GM19372 (cell line): Measurements from ENCODE around the gene ZMYM4.

Experiments
- ATAC-seq: cut with Tn5 transposase; IDR thresholded peaks from one replicate; pipeline ENCODE4 v1.9.1; 2021; ENCODE audit warnings: mild to moderate bottlenecking, low read depth, moderate library complexity; ENCODE audit not compliant: unreplicated experiment

The ZMYM4 gene

GRCh38 chr1:35394386-35394785 lies 125.9 kb downstream of the ZMYM4 start:
- no peak for ATAC-seq

- ATAC-seq: no peak
Measured at GRCh38 chr1:35398739-35399138, 130.2 kb downstream of the ZMYM4 start.

GRCh38 chr1:35401049-35401448 lies 132.5 kb downstream of the ZMYM4 start:
- ATAC-seq: no peak

- ATAC-seq: no peak
Measured at GRCh38 chr1:35406103-35406502, 137.6 kb downstream of the ZMYM4 start.

- no peak for ATAC-seq
Measured at GRCh38 chr1:35407743-35408142, 139.2 kb downstream of the ZMYM4 start.

- ATAC-seq: no peak
Measured at GRCh38 chr1:35408925-35409324, 140.4 kb downstream of the ZMYM4 start.

- no peak for ATAC-seq
Measured at GRCh38 chr1:35426097-35426586, 157.6 kb downstream of the ZMYM4 start.

GRCh38 chr1:35428360-35428759 lies 159.9 kb downstream of the ZMYM4 start:
- ATAC-seq: no peak

- ATAC-seq: no peak
Measured at GRCh38 chr1:35430762-35431161, 162.3 kb downstream of the ZMYM4 start.

GRCh38 chr1:35431173-35431599 lies 162.7 kb downstream of the ZMYM4 start:
- ATAC-seq: no peak

- no peak for ATAC-seq
Measured at GRCh38 chr1:35432231-35432630, 163.7 kb downstream of the ZMYM4 start.

GRCh38 chr1:35433714-35434113 lies 165.2 kb downstream of the ZMYM4 start:
- ATAC-seq: no peak

- no peak for ATAC-seq
Measured at GRCh38 chr1:35434703-35435102, 166.2 kb downstream of the ZMYM4 start.

GRCh38 chr1:35436078-35436477 lies 167.6 kb downstream of the ZMYM4 start:
- no peak for ATAC-seq

GRCh38 chr1:35437200-35437599 lies 168.7 kb downstream of the ZMYM4 start:
- no peak for ATAC-seq

GRCh38 chr1:35439626-35440025 lies 171.1 kb downstream of the ZMYM4 start:
- ATAC-seq: no peak

- ATAC-seq: no peak
Measured at GRCh38 chr1:35441926-35442579, 173.5 kb downstream of the ZMYM4 start.

GRCh38 chr1:35442734-35443133 lies 174.2 kb downstream of the ZMYM4 start:
- ATAC-seq: no peak

GRCh38 chr1:35443768-35444518 lies 175.4 kb downstream of the ZMYM4 start:
- no peak for ATAC-seq

- no peak for ATAC-seq
Measured at GRCh38 chr1:35444519-35444774, 175.9 kb downstream of the ZMYM4 start.

- ATAC-seq: no peak
Measured at GRCh38 chr1:35447278-35447677, 178.8 kb downstream of the ZMYM4 start.

- ATAC-seq: no peak
Measured at GRCh38 chr1:35448344-35448801, 179.9 kb downstream of the ZMYM4 start.
